ENCODE measurements around the gene PDE4D. TPM values are rescaled to one million over a fixed set of nuclear protein-coding genes. Genes with fewer than 3 reads are reported as not detected.
A peak's percentile ranks its signal among the peaks of the same experiment; 100 is the strongest.
"Not testable (repeated sequence)": the region's sequence is repeated elsewhere in the genome, so short reads cannot be mapped to it uniquely, and the experiment has no call there.

PDE4D gene
- polyA plus RNA-seq, 4 donors: 20.9 to 26.9 (median 24.2) TPM

GRCh38 chr5:59712836-59713497 is 180.6 kb downstream of the PDE4D start:
- DNase-seq (ENCODE audit: low read depth in 4 of 4, low spot score in 3 of 4): no peak

DNA sequence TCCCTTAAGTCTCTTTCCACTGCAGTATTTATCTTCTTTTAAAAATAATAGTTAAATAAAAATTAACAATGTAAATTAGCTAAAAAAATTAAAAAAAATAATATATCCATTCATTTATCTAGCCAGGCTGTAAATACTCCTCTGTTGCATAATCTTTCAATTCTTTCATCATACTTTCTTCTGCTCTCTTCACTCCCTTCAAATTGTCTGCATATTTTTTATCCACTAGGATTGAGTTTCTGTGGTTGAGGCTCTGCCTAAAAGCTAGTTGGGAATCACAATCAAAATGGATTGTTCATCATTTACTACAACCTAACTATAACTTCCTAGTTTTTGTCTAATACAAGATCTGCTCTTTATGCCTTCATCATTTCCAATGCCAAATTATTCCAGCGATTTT is 182.2 kb downstream of the PDE4D start:
- no peak for DNase-seq (ENCODE audit: low read depth in 4 of 4, low spot score in 3 of 4)

GRCh38 chr5:59709846-59710245 is 183.7 kb downstream of the PDE4D start:
- no peak for DNase-seq (ENCODE audit: low read depth in 4 of 4, low spot score in 3 of 4)

DNA sequence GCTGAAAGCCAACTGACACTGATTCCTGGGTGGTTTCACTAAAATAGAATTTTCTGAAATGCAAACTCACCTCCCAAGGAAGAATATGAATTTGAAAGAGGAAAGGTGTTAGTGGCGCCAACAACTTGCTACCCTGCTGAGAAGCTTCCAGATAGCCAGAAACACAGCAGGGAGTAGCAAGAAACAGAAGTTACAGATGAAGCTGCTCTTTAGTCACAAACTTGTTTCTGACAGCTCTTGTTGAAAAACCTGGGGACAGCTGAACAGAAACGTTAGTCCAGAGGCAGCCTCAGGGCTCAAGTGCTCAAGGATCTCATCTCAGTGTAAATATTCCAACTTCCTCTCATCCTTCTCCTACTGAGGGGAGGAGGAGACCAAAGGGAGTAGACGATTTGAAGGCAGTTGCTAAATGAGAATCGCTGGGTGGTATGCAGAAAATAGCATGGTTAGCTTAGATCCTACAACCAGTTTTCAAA is 184.1 kb downstream of the PDE4D start:
- no peak for DNase-seq (ENCODE audit: low read depth in 4 of 4, low spot score in 3 of 4)

DNA sequence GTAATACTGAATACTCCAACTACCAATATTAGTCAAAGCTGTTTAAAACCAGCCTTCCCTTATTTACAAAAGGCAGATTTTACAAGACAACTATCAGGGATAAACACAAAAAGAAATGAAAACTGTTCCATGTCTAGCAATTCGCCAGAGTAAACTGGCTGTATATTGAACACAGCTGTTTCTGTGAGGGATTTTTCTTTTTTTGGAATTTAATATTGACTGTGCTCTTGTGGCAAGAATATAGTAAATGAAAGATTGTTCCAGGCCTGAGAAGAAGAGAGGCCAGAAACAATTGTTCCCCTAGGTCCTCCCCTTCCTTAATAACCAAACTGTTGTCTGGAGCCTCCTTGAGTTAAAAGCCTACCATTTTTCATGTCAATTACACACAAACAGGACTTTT is 188.6 kb downstream of the PDE4D start:
- no peak for DNase-seq (ENCODE audit: low read depth in 4 of 4, low spot score in 3 of 4)

DNA sequence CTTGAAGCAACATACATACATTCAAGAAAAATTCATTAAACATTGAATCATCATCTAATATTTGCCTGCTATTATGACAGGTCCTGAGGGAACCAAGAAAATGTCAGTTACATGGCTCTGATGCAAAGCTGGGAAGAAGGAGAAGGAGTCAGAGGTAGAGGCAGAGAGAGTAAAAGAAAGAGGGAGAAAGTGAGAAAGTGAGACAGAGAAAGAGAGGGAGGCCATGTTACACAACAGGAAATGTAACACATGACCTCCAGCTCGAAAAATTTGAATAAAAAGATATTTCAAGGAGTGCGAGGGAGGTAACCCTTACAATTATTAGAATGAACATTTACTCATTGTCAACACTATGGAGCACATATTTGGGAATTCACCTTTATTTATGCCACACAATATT is 189.7 kb downstream of the PDE4D start:
- no peak for DNase-seq (ENCODE audit: low read depth in 4 of 4, low spot score in 3 of 4)

GRCh38 chr5:59698207-59699178 is 195.0 kb downstream of the PDE4D start:
- no peak for DNase-seq (ENCODE audit: low read depth in 4 of 4, low spot score in 3 of 4)

DNA sequence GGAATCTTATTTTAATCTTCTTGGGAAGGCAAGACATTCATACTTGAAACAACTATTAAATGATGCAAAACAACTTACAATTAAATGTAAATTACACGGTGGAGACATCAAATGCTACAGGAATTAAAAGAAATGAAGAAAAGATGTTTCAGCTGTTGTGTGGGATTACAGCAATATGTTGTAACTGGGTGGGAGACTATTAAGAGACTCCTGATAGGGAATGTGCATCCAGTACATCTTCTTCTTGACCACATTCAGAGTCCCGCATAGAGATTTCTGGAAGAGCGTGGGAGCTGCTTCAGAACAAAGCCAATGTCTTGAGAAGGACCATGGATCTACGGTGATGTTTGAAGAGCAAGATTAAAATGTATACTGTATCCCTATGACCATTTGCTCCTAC is 199.1 kb downstream of the PDE4D start:
- no peak for DNase-seq (ENCODE audit: low read depth in 4 of 4, low spot score in 3 of 4)

DNA sequence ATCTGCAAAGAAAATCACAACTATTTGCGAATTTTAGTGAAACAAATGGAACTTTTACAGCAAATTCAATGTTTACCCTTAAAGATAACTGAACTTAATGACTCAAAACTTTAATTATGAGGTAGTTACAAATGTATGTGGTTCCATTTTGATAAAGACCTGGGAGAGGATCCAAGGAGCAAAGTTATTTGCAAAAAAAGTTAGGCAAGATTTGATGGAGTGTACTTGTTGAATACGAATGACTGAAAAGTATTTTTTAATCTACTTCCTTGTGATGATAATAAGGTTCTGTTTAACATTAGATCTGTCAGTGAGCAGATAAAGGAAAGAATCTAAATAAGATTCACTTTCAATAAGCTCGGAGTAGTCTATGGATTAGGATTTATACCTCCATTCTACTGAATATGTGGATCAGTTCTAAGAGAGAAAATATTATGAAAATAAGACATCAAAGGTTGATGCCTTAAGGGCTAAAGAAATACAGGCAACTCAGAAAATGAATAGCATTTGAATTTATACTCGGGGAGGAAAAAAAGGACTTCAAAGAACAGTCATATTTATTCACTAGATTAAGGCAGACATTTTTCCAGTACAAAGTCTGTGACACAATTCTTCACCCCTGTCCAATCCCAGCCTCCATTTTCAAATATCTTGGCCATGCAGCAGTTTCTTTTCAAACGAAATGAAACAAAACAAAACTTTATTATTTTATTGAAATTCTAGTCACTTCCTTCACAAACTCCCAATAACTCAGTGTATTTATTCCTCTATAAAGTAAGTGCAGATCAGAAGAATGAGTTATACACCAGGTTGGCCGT is 199.8 kb downstream of the PDE4D start:
- no peak for DNase-seq (ENCODE audit: low read depth in 4 of 4, low spot score in 3 of 4)

DNA sequence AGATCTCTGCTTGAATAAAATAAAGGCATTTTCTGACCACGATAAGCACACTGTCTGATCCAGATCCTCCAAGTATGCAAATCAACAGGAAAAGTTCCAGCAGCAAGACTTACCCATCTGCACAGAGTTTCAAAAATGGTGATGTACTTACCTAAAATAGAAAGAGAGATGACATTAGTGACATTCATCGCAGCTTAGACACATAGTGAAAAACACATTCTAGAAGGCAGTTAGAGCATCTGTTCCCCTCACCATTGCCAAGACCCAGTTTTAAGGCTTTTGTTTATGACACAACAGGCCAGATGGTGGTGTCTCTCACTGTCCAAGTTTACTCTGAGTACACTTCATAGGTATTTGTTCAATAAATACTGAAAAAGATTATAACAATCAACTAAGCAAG is 207.7 kb downstream of the PDE4D start:
- no peak for DNase-seq (ENCODE audit: low read depth in 4 of 4, low spot score in 3 of 4)

DNA sequence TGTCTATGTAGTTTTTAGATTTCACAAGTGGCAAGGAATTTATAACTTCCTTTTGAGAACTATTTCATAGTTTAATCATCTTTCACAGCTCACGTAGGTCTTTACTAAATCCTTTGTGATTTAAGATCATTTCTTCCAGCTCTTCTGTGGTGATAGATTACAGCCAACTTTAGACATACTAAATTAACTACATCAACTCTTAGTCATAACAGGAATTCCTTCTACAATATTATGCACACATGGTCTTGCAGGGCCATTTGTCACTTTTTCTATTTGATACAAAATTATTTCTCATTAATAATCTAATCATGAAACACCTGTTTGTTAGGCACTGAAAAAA is 208.4 kb downstream of the PDE4D start:
- DNase-seq (ENCODE audit: low read depth in 4 of 4, low spot score in 3 of 4): no peak

DNA sequence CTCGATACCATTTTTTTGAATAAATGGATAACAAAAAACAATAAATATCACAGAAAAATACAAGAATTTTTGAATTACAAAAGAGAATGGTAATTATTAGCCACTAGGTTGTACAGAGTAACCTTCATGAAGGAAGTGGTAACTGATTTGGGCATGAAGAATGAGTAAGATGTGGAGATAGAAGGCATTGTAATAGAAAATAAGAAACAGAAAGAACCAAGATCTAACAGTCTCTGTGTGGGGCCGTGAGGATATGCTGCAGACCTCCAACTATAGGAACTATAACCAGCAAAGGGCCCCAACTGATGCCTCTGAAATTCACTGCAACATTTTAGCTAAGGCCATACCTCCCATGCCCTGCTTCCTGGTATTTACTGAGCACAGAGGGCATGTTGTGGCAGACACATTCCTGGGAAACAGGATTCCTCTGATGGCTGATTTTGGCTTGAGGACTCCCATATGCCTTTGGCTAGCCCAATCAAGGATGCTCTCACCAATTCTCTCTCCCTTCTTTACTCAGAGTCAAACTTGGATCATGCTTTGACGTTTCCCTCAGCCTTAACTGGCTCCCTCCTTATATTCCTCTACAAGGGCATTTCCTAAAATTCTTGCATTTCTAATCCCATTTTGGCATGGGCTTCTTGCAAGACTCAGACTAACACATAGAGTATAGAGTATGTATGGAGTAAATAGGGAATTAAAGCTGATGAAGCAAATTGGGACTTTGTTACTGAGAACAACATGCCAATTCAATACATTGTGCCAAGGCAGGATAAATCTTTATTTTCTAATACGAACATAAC is 208.9 kb downstream of the PDE4D start:
- no peak for DNase-seq (ENCODE audit: low read depth in 4 of 4, low spot score in 3 of 4)

GRCh38 chr5:59683311-59683710 is 210.2 kb downstream of the PDE4D start:
- no peak for DNase-seq (ENCODE audit: low read depth in 4 of 4, low spot score in 3 of 4)

GRCh38 chr5:59682542-59682941 is 211.0 kb downstream of the PDE4D start:
- DNase-seq (ENCODE audit: low read depth in 4 of 4, low spot score in 3 of 4): no peak

DNA sequence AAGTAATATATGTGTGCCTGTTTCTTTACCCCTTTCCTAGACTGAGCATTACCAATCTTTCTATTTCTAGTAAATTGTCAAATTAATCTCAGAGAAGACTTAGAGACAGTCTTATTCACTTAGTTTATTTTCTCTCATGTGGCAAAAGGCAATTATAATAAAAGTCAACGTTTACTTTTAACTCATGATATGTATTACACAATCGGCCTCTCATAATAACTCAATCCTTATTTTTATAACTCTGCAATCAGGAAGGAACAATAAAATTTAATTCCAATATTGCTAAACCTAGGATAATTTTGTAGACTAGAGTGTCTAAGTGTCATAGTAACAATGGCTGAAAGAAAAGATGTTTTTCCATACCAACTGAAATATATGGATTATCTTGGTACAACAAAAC is 214.6 kb downstream of the PDE4D start:
- DNase-seq (ENCODE audit: low read depth in 4 of 4, low spot score in 3 of 4): no peak

- DNase-seq (ENCODE audit: low read depth in 4 of 4, low spot score in 3 of 4): no peak
These were observed 218.8 kb downstream of the PDE4D start for GRCh38 chr5:59674763-59675162.

DNA sequence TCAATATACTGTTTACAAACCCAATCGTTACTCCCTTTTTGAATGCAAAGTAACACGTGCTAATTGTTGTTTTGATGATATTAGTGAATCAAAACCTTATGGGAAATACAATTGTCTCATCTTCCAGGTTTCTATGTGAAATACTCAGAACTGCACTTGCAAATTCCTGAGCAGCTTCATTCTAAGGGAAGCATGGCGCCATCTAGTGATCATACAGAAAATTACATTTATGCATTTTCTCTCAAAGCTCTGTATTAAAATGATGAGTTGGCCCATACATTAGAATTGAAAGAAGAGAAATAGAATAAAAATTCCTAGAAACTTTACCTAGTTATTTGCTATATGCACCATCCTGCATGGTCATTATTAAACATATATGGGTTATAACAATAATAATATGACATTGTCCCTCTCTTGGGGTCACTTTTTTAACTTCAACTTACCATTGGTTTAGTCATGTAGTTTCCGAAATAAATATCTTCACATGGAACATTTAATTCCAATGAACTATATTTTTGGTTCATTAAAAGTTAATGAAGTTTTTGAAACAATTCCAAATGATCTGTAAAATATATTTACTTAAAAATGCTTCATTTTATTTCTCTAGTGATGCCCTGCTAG is 220.0 kb downstream of the PDE4D start:
- DNase-seq (ENCODE audit: low read depth in 4 of 4, low spot score in 3 of 4): peak in 3 of 4 donors; percentile 22 to 32 (median 26)

GRCh38 chr5:59666440-59667068 is 227.0 kb downstream of the PDE4D start:
- no peak for DNase-seq (ENCODE audit: low read depth in 4 of 4, low spot score in 3 of 4)

DNA sequence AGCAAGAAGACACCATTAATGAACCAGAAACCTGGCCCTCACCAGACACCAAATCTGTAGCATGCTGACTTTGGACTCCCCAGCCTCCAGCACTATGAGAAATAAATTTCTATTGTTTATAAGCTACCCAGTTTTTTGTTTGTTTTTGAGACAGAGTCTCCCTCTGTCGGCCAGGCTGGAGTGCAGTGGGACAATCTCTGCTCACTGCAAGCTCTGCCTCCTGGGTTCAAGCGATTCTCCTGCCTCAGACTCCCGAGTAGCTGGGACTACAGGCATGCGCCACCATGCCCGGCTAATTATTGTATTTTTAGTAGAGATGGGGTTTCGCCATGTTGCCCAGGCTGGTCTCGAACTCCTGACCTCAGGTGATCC is 227.7 kb downstream of the PDE4D start:
- DNase-seq (ENCODE audit: low read depth in 4 of 4, low spot score in 3 of 4): not testable (repeated sequence)
